Astrocyte (in vitro differentiated cells and primary cell): Measurements from ENCODE around the gene SRSF7. TPM values are rescaled to one million over a fixed set of nuclear protein-coding genes. Genes with fewer than 3 reads are reported as not detected.

ENCODE experiments used
- DNase-seq: peaks from one replicate; pipeline ENCODE4 v3.0.0-alpha.2; 2010; ENCODE audit warnings: low read depth
- FAIRE-seq: peaks from 2 replicates; lab custom pipeline; 2011; peaks lifted over from hg19 to GRCh38; lab: Jason Lieb, UNC
- H2AFZ ChIP-seq: 2 replicates; pipeline ENCODE4 v1.6.0; 2012; ENCODE audit warnings: low read depth, low read length, inconsistent platforms
- H3K27ac ChIP-seq: 2 replicates; pipeline ENCODE4 v1.5.1; 2011; ENCODE audit warnings: low read depth, low read length, inconsistent platforms
- H3K27me3 ChIP-seq: 2 replicates; pipeline ENCODE4 v1.6.0; 2011; ENCODE audit warnings: low read length, inconsistent platforms; ENCODE audit not compliant: insufficient read depth
- H3K36me3 ChIP-seq: 2 replicates; pipeline ENCODE4 v1.5.1; 2011; ENCODE audit warnings: low read length, inconsistent platforms; ENCODE audit not compliant: insufficient read depth
- H3K4me1 ChIP-seq: 2 replicates; pipeline ENCODE4 v1.5.1; 2011; ENCODE audit warnings: low read length, inconsistent platforms; ENCODE audit not compliant: insufficient read depth
- H3K4me2 ChIP-seq: 2 replicates; pipeline ENCODE4 v1.6.0; 2012; ENCODE audit warnings: low read length, inconsistent platforms
- H3K4me3 ChIP-seq: 2 replicates; pipeline ENCODE4 v1.5.1; 2011; ENCODE audit warnings: low read depth, mild to moderate bottlenecking, low read length, inconsistent platforms; ENCODE audit not compliant: insufficient read depth
- H3K79me2 ChIP-seq: 2 replicates; pipeline ENCODE4 v1.6.0; 2012; ENCODE audit warnings: mild to moderate bottlenecking, low read length, inconsistent platforms; ENCODE audit not compliant: insufficient read depth
- H3K9ac ChIP-seq: 2 replicates; pipeline ENCODE4 v1.6.0; 2012; ENCODE audit warnings: mild to moderate bottlenecking, low read length, inconsistent platforms
- H3K9me3 ChIP-seq: 2 replicates; pipeline ENCODE4 v1.5.1; 2012; ENCODE audit warnings: low read depth, mild to moderate bottlenecking, low read length, inconsistent platforms; ENCODE audit not compliant: insufficient read depth
- H4K20me1 ChIP-seq: 2 replicates; pipeline ENCODE4 v1.6.0; 2012; ENCODE audit warnings: low read length, inconsistent platforms; ENCODE audit not compliant: insufficient read depth
- H3K27ac Mint-ChIP-seq: one replicate; pipeline ENCODE4 v1.8.0; 2021; ENCODE audit warnings: mild to moderate bottlenecking, mixed read lengths; ENCODE audit not compliant: unreplicated experiment
- H3K27me3 Mint-ChIP-seq: one replicate; pipeline ENCODE4 v1.8.0; 2021; ENCODE audit warnings: low read depth, mixed read lengths; ENCODE audit not compliant: unreplicated experiment
- H3K36me3 Mint-ChIP-seq: one replicate; pipeline ENCODE4 v1.8.0; 2021; ENCODE audit warnings: low read depth, mixed read lengths; ENCODE audit not compliant: unreplicated experiment
- H3K4me1 Mint-ChIP-seq: one replicate; pipeline ENCODE4 v1.8.0; 2021; ENCODE audit warnings: low read depth, mixed read lengths; ENCODE audit not compliant: unreplicated experiment
- H3K4me3 Mint-ChIP-seq: one replicate; pipeline ENCODE4 v1.8.0; 2021; ENCODE audit warnings: mild to moderate bottlenecking, moderate library complexity, mixed read lengths; ENCODE audit not compliant: unreplicated experiment
- H3K9me3 Mint-ChIP-seq: one replicate; pipeline ENCODE4 v1.8.0; 2021; ENCODE audit warnings: mild to moderate bottlenecking, mixed read lengths; ENCODE audit not compliant: unreplicated experiment
- CTCF ChIP-seq: IDR thresholded peaks from 2 replicates; pipeline ENCODE4 v1.5.1; 2011; ENCODE audit warnings: low read depth, mild to moderate bottlenecking, inconsistent platforms, low read length, moderate library complexity; ENCODE audit not compliant: insufficient read depth
- EZH2 ChIP-seq: IDR thresholded peaks from 2 replicates; pipeline ENCODE4 v1.6.1; 2012; ENCODE audit warnings: mild to moderate bottlenecking, low read length, inconsistent platforms; ENCODE audit not compliant: insufficient read depth
- total RNA-seq: library from RNA; stranded (reverse); gene quantifications from 2 replicates; pipeline ENCODE4 v1.2.1, GENCODE V29; 2021

Gene SRSF7
- total RNA-seq, 1 donor from 2014 or later, result 120 TPM

- H3K4me3 ChIP-seq, result no peak overlapping the region
- DNase-seq (no peak), FAIRE-seq (no peak)
- no peak for TF ChIP-seq EZH2
- no peak for TF ChIP-seq CTCF
- H2AFZ ChIP-seq, result no peak overlapping the region
- no peaks in the 10 kb centered on the region for H3K9me3 ChIP-seq
- H3K9ac ChIP-seq, result no peak overlapping the region
- Mint-ChIP-seq H3K9me3 (peaks cover 1% of the 10 kb centered on the region), H3K27me3 (no peaks in the 10 kb centered on the region), H3K27ac (no peak overlapping the region), H3K4me1 (peaks cover 17% of the 10 kb centered on the region), H3K4me3 (no peak overlapping the region), H3K36me3 (peaks cover 2% of the 10 kb centered on the region)
- no peaks in the 10 kb centered on the region for H3K27me3 ChIP-seq
- peaks cover 11% of the 10 kb centered on the region for H3K4me1 ChIP-seq
- no peaks in the 10 kb centered on the region for H3K36me3 ChIP-seq
- no peak overlapping the region for H3K4me2 ChIP-seq
- no peaks in the 10 kb centered on the region for H4K20me1 ChIP-seq
- no peaks in the 10 kb centered on the region for H3K79me2 ChIP-seq
- no peak overlapping the region for H3K27ac ChIP-seq
Measured at GRCh38 chr2:38700113-38700785, 50.9 kb downstream of the SRSF7 start.

GRCh38 chr2:38698467-38699003 lies 52.6 kb downstream of the SRSF7 start:
- H3K4me3 ChIP-seq, result no peak overlapping the region
- no peaks in the 10 kb centered on the region for H3K36me3 ChIP-seq
- TF ChIP-seq EZH2 (no peak), CTCF (no peak)
- no peak overlapping the region for H3K4me3 Mint-ChIP-seq
- no peaks in the 10 kb centered on the region for H3K36me3 Mint-ChIP-seq
- H3K27ac Mint-ChIP-seq, result no peak overlapping the region
- FAIRE-seq (no peak), DNase-seq (no peak)
- no peaks in the 10 kb centered on the region for H3K27me3 ChIP-seq
- peaks cover 17% of the 10 kb centered on the region for H3K4me1 Mint-ChIP-seq
- H3K9ac ChIP-seq, result no peak overlapping the region
- H2AFZ ChIP-seq, result no peak overlapping the region
- H3K27ac ChIP-seq, result no peak overlapping the region
- peaks cover 9% of the 10 kb centered on the region for H3K4me1 ChIP-seq
- no peaks in the 10 kb centered on the region for H3K9me3 ChIP-seq
- no peaks in the 10 kb centered on the region for H4K20me1 ChIP-seq
- no peaks in the 10 kb centered on the region for H3K27me3 Mint-ChIP-seq
- no peaks in the 10 kb centered on the region for H3K79me2 ChIP-seq
- peaks cover 1% of the 10 kb centered on the region for H3K9me3 Mint-ChIP-seq
- H3K4me2 ChIP-seq, result no peak overlapping the region
